Measurements from ENCODE around the gene KREMEN1. TPM values are rescaled to one million over a fixed set of nuclear protein-coding genes. Genes with fewer than 3 reads are reported as not detected.

KREMEN1 gene
- total and polyA plus RNA-seq, 4 donors: 1.2 to 22.6 (median 3.8) TPM

DNA sequence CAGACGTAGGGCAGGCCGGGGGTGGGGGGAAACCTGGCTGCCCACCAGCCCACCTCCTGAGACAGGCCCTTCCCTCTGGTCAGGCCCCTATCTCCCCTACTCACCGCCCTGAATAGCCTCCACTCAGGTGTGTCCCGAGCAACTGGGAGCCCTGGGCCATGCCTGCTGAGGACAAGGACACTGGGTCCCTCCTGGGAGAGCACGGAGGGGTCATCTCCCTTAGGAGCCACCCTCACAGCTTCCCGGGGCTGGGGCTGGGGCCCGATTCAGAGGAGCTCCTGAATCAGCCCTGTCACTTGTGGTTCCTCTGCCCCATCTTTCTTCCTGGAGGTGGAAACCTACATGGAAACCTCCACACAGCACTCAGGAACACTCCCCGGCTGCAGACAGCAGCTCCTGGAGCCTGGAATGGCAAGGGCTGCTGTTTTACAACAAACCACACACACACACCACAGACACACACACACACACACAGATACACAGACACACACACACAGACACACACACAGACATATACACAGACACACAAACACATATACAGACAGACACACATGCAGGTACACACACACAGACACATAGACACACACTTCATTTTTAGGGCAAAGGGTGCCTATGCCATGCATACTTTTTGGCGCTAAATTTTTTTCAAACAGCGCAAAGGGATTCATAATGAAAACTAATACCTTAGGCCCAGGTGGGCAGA lies 123.3 kb downstream of the KREMEN1 start:
- Histone ChIP-seq H3K27ac (ENCODE audit: low read depth in 1 of 2, low read length in 2 of 2) (no peak overlapping the region), H3K36me3 (ENCODE audit: control insufficient read depth in 4 of 4, insufficient read depth in 3 of 4, low read depth in 1 of 4, low read length in 3 of 4) (no peaks in the 10 kb centered on the region), H3K9ac (ENCODE audit: low read depth in 1 of 2, low read length in 2 of 2) (no peak overlapping the region), H3K9me3 (ENCODE audit: control insufficient read depth in 4 of 4, low read length in 3 of 4) (no peaks in the 10 kb centered on the region), H3K4me1 (ENCODE audit: control insufficient read depth in 4 of 4, insufficient read depth in 4 of 4, low read length in 3 of 4) (no peaks in the 10 kb centered on the region), H3K27me3 (ENCODE audit: control insufficient read depth in 4 of 4, insufficient read depth in 4 of 4, low read length in 3 of 4) (no peaks in the 10 kb centered on the region), H3K4me3 (ENCODE audit: low read depth in 1 of 3, low read length in 3 of 3) (no peak overlapping the region)
- peak; percentile 49 for DNase-seq (ENCODE audit: low spot score)
- WGBS: 71% methylated on average over 10 of the region's 10 CpGs
- TF ChIP-seq, protein P1, sequence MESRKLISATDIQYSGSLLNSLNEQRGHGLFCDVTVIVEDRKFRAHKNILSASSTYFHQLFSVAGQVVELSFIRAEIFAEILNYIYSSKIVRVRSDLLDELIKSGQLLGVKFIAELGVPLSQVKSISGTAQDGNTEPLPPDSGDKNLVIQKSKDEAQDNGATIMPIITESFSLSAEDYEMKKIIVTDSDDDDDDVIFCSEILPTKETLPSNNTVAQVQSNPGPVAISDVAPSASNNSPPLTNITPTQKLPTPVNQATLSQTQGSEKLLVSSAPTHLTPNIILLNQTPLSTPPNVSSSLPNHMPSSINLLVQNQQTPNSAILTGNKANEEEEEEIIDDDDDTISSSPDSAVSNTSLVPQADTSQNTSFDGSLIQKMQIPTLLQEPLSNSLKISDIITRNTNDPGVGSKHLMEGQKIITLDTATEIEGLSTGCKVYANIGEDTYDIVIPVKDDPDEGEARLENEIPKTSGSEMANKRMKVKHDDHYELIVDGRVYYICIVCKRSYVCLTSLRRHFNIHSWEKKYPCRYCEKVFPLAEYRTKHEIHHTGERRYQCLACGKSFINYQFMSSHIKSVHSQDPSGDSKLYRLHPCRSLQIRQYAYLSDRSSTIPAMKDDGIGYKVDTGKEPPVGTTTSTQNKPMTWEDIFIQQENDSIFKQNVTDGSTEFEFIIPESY (IDR thresholded peaks at IDR 0.05): no peak
- TF ChIP-seq FOXA2 (IDR thresholded peaks at IDR 0.05) (no peak), FOXA1 (IDR thresholded peaks at IDR 0.05) (no peak), RXRA (IDR thresholded peaks at IDR 0.05) (no peak), CTCF (IDR thresholded peaks at IDR 0.05; ENCODE audit: low read depth, low read length, missing input control) (no peak), RAD21 (IDR thresholded peaks at IDR 0.05) (no peak), HNF4G (IDR thresholded peaks at IDR 0.05) (no peak), YY1 (IDR thresholded peaks at IDR 0.05) (no peak), TAF1 (conservative IDR thresholded peaks at IDR 0.05) (no peak), EGR1 (IDR thresholded peaks at IDR 0.05; ENCODE audit: low read depth in 2 of 2) (no peak), NR2F2 (IDR thresholded peaks at IDR 0.05) (no peak), MAX (IDR thresholded peaks at IDR 0.05) (no peak), SP1 (IDR thresholded peaks at IDR 0.05) (no peak), JUND (IDR thresholded peaks at IDR 0.05) (no peak)
- TF ChIP-seq, protein P2, sequence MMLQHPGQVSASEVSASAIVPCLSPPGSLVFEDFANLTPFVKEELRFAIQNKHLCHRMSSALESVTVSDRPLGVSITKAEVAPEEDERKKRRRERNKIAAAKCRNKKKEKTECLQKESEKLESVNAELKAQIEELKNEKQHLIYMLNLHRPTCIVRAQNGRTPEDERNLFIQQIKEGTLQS (IDR thresholded peaks at IDR 0.05): no peak
- TF ChIP-seq, protein P3, sequence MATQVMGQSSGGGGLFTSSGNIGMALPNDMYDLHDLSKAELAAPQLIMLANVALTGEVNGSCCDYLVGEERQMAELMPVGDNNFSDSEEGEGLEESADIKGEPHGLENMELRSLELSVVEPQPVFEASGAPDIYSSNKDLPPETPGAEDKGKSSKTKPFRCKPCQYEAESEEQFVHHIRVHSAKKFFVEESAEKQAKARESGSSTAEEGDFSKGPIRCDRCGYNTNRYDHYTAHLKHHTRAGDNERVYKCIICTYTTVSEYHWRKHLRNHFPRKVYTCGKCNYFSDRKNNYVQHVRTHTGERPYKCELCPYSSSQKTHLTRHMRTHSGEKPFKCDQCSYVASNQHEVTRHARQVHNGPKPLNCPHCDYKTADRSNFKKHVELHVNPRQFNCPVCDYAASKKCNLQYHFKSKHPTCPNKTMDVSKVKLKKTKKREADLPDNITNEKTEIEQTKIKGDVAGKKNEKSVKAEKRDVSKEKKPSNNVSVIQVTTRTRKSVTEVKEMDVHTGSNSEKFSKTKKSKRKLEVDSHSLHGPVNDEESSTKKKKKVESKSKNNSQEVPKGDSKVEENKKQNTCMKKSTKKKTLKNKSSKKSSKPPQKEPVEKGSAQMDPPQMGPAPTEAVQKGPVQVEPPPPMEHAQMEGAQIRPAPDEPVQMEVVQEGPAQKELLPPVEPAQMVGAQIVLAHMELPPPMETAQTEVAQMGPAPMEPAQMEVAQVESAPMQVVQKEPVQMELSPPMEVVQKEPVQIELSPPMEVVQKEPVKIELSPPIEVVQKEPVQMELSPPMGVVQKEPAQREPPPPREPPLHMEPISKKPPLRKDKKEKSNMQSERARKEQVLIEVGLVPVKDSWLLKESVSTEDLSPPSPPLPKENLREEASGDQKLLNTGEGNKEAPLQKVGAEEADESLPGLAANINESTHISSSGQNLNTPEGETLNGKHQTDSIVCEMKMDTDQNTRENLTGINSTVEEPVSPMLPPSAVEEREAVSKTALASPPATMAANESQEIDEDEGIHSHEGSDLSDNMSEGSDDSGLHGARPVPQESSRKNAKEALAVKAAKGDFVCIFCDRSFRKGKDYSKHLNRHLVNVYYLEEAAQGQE (IDR thresholded peaks at IDR 0.05): no peak

Data from liver (tissue), 9 donors.